ENCODE measurements around the gene TFAP2D.
A peak's percentile ranks its signal among the peaks of the same experiment; 100 is the strongest.

TFAP2D gene

GRCh38 chr6:50714487-50715379 is 1.4 kb downstream of the TFAP2D start:
- H3K9ac ChIP-seq (ENCODE audit: insufficient read length): no peak overlapping the region
- H3K36me3 ChIP-seq (ENCODE audit: insufficient read depth, low read length): no peaks in the 10 kb centered on the region
- H3K27ac ChIP-seq: no peak overlapping the region
- TF ChIP-seq EZH2 (IDR thresholded peaks at IDR 0.05) (peak; percentile 87), FOXP2 (optimal IDR thresholded peaks at IDR 0.05; ENCODE audit: control extremely low read depth, extremely low read length, insufficient read depth) (no peak)
- no peaks in the 10 kb centered on the region for H3K9me3 ChIP-seq (ENCODE audit: low read depth, low read length)
- no peak for DNase-seq (ENCODE audit: low read depth, low spot score)
- H3K4me3 ChIP-seq: peak overlapping the region; percentile 64

- Histone ChIP-seq H3K9me3 (ENCODE audit: low read depth, low read length) (no peaks in the 10 kb centered on the region), H3K4me3 (no peak overlapping the region), H3K27ac (no peak overlapping the region), H3K9ac (ENCODE audit: insufficient read length) (no peak overlapping the region), H3K36me3 (ENCODE audit: insufficient read depth, low read length) (no peaks in the 10 kb centered on the region)
- TF ChIP-seq EZH2 (IDR thresholded peaks at IDR 0.05): no peak
- no peak for TF ChIP-seq POLR2AphosphoS5 (IDR thresholded peaks at IDR 0.05; ENCODE audit: borderline replicate concordance, low read depth, low read length)
- TF ChIP-seq FOXP2 (optimal IDR thresholded peaks at IDR 0.05; ENCODE audit: control extremely low read depth, extremely low read length, insufficient read depth): no peak
- DNase-seq (ENCODE audit: low read depth, low spot score): no peak
Observed at GRCh38 chr6:50716899-50717509, 3.7 kb downstream of the TFAP2D start.

GRCh38 chr6:50717734-50718457 is 4.6 kb downstream of the TFAP2D start:
- TF ChIP-seq POLR2AphosphoS5 (IDR thresholded peaks at IDR 0.05; ENCODE audit: borderline replicate concordance, low read depth, low read length): no peak
- no peak for TF ChIP-seq EZH2 (IDR thresholded peaks at IDR 0.05)
- TF ChIP-seq FOXP2 (optimal IDR thresholded peaks at IDR 0.05; ENCODE audit: control extremely low read depth, extremely low read length, insufficient read depth): no peak
- no peak for DNase-seq (ENCODE audit: low read depth, low spot score)
- Histone ChIP-seq H3K36me3 (ENCODE audit: insufficient read depth, low read length) (no peaks in the 10 kb centered on the region), H3K4me3 (no peak overlapping the region), H3K9me3 (ENCODE audit: low read depth, low read length) (no peaks in the 10 kb centered on the region), H3K9ac (ENCODE audit: insufficient read length) (no peak overlapping the region), H3K27ac (no peak overlapping the region)

- H3K9ac ChIP-seq (ENCODE audit: insufficient read length): no peak overlapping the region
- no peak overlapping the region for H3K27ac ChIP-seq
- H3K9me3 ChIP-seq (ENCODE audit: low read depth, low read length): no peaks in the 10 kb centered on the region
- H3K4me3 ChIP-seq: no peak overlapping the region
- no peak for DNase-seq (ENCODE audit: low read depth, low spot score)
- no peak for TF ChIP-seq POLR2AphosphoS5 (IDR thresholded peaks at IDR 0.05; ENCODE audit: borderline replicate concordance, low read depth, low read length)
- TF ChIP-seq FOXP2 (optimal IDR thresholded peaks at IDR 0.05; ENCODE audit: control extremely low read depth, extremely low read length, insufficient read depth): no peak
- TF ChIP-seq EZH2 (IDR thresholded peaks at IDR 0.05): no peak
- no peaks in the 10 kb centered on the region for H3K36me3 ChIP-seq (ENCODE audit: insufficient read depth, low read length)
Observed at GRCh38 chr6:50718566-50718965, 5.2 kb downstream of the TFAP2D start.

- Histone ChIP-seq H3K36me3 (ENCODE audit: insufficient read depth, low read length) (no peaks in the 10 kb centered on the region), H3K9me3 (ENCODE audit: low read depth, low read length) (no peaks in the 10 kb centered on the region), H3K27ac (no peak overlapping the region), H3K9ac (ENCODE audit: insufficient read length) (no peak overlapping the region), H3K4me3 (no peak overlapping the region)
- TF ChIP-seq FOXP2 (optimal IDR thresholded peaks at IDR 0.05; ENCODE audit: control extremely low read depth, extremely low read length, insufficient read depth): no peak
- TF ChIP-seq EZH2 (IDR thresholded peaks at IDR 0.05): no peak
- no peak for TF ChIP-seq POLR2AphosphoS5 (IDR thresholded peaks at IDR 0.05; ENCODE audit: borderline replicate concordance, low read depth, low read length)
- no peak for DNase-seq (ENCODE audit: low read depth, low spot score)
Observed at GRCh38 chr6:50720623-50721022, 7.3 kb downstream of the TFAP2D start.

GRCh38 chr6:50721978-50722377 is 8.7 kb downstream of the TFAP2D start:
- Histone ChIP-seq H3K4me3 (no peak overlapping the region), H3K9ac (ENCODE audit: insufficient read length) (no peak overlapping the region), H3K36me3 (ENCODE audit: insufficient read depth, low read length) (no peaks in the 10 kb centered on the region), H3K9me3 (ENCODE audit: low read depth, low read length) (no peaks in the 10 kb centered on the region), H3K27ac (no peak overlapping the region)
- no peak for DNase-seq (ENCODE audit: low read depth, low spot score)
- TF ChIP-seq FOXP2 (optimal IDR thresholded peaks at IDR 0.05; ENCODE audit: control extremely low read depth, extremely low read length, insufficient read depth): no peak
- no peak for TF ChIP-seq EZH2 (IDR thresholded peaks at IDR 0.05)

GRCh38 chr6:50722829-50723554 is 9.7 kb downstream of the TFAP2D start:
- Histone ChIP-seq H3K9me3 (ENCODE audit: low read depth, low read length) (no peaks in the 10 kb centered on the region), H3K4me3 (no peak overlapping the region), H3K36me3 (ENCODE audit: insufficient read depth, low read length) (no peaks in the 10 kb centered on the region), H3K27ac (no peak overlapping the region), H3K9ac (ENCODE audit: insufficient read length) (no peak overlapping the region)
- TF ChIP-seq EZH2 (IDR thresholded peaks at IDR 0.05) (no peak), FOXP2 (optimal IDR thresholded peaks at IDR 0.05; ENCODE audit: control extremely low read depth, extremely low read length, insufficient read depth) (no peak), POLR2AphosphoS5 (IDR thresholded peaks at IDR 0.05; ENCODE audit: borderline replicate concordance, low read depth, low read length) (no peak)
- no peak for DNase-seq (ENCODE audit: low read depth, low spot score)

All from SK-N-MC (cell line).